Right ventricle myocardium superior (tissue), 1 donor: ENCODE data around the gene ABI2. TPM values are rescaled to one million over a fixed set of nuclear protein-coding genes. Genes with fewer than 3 reads are reported as not detected.
A peak's percentile ranks its signal among the peaks of the same experiment; 100 is the strongest.
"Not testable (repeated sequence)": the region's sequence is repeated elsewhere in the genome, so short reads cannot be mapped to it uniquely, and the experiment has no call there.

Experiments used
- ATAC-seq: fragments of 200-7000 bp; cut with Tn5 transposase; one replicate; pipeline ENCODE4 v1.9.1; 2020; ENCODE audit warnings: mild to moderate bottlenecking; ENCODE audit not compliant: poor library complexity
- DNase-seq: peaks from one replicate; pipeline ENCODE4 v3.0.0-alpha.2; 2020
- intact Hi-C: fragments of 100-400 bp; cut with DNase I; formaldehyde crosslinking; loops from one replicate; pipeline ENCODE4 v1.11.2; 2022
- total RNA-seq: library from RNA; stranded (reverse); fragmentation: NEBNext Ultra II Directional; extraction: Animal tissue kit (Norgen Biotek cat#: 25700); gene quantifications from one replicate; pipeline ENCODE4 v1.2.1, GENCODE V29; 2021
- donor health status: DM: no; HTN: yes; CAD: no; lungs with severe emphysema.

ABI2 gene
- total RNA-seq, 1 donor from 2014 or later: 44.7 TPM

DNA sequence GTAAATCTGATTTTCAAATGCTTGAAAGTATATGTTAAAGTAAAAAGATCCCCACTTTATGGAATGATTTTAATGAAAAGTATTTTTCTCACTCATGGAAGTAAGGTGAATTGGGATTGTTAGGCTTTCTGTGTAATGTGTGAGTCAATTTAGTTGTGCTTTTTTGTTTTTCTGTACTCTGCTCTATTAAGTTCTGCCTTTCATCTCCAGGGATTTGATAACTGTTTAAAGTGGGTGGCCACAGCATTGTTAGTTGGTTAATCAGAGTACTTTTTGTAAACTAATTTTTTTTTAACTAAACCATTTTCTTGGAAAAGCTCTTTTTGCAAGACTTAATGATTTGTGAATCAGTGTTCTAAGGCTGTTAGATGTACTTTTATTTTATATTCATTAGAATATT is 76.8 kb downstream of the ABI2 start:
- DNase-seq: no peak
- intact Hi-C loops: no loop called here
- no peak for ATAC-seq

DNA sequence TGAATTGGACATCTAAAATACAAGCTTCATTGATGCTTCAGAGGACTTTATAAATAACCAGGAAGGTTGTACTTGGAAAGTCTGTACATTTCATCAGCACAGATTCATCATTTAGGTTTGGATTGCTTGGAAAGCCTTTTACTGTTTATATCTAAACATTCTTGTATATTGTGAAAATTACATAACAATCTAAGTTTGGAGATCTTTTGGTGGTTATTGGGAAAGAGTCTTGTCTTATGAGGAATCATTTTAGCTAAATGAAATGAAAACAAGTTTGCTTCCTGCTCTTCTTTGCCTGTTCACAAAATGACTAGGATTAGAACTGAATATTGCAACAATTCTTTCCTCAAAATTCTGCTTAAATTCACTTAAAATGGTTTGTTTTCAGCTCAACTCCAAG is 79.3 kb downstream of the ABI2 start:
- intact Hi-C loops: no loop called here
- ATAC-seq (no peak), DNase-seq (no peak)

DNA sequence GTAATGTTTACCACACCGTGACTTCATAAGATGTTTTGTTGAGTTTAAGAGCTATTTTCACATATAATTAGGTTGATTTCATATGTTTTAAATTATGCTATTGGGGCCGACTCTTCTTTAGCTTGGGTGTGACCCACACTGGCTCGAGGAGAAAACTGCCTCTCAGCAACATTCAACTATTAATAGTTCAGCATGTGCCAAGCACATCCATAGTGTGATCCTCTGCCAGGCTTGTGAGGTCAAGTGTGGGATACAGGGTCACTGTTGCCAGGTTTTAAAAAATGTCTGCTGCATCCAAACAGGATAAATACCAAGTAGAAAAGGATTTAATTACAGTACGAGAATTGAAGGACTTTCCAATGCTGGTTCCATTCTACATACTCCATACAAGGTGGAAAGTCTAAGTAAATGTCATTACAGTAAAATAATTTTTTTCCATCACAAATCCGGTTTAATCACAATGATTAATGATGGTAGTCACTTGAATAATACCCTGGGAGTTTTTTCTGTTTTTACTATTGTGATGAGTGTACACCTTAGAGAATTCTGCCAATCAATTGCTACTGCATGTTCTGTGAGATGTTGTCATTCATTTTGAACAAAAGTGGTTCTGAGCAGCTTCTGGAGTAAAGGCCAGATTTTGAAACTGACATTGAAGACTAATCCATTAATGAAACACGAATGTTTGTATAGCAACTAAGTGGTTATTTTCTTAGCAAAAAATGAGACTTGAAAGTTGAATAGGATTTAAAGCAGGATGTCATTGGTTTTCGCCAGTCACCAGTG is 84.5 kb downstream of the ABI2 start:
- DNase-seq: no peak
- intact Hi-C loops: loop anchor here (10.0 kb wide), 1 partner anchor 88 kb away; the partner anchor contains the start of gene ABI2

DNA sequence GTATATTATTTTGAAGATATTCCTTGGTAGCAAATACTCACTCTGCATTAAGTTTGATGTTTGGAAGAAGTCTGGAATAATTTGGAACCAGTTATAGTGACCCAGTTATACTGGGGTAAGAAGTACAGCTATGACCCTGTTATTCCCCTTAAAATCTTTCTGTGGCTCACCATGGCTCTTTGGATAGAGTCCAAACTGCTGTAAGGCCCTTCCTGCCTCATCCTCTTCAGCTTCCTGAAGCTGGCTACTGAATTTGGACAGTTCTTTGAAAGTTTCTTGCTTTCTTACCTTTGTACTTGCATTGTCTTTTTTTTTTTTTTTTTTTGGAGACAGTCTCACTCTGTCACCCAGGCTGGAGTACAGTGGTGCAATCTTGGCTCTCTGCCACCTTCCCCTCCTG is 85.6 kb downstream of the ABI2 start:
- intact Hi-C loops: loop anchor here (10.0 kb wide), 1 partner anchor 89 kb away; the partner anchor contains the start of gene ABI2
- ATAC-seq (no peak), DNase-seq (no peak)

More for the DNA sequence above, 84.5 kb downstream of the ABI2 start:
- ATAC-seq: peak; percentile 98

DNA sequence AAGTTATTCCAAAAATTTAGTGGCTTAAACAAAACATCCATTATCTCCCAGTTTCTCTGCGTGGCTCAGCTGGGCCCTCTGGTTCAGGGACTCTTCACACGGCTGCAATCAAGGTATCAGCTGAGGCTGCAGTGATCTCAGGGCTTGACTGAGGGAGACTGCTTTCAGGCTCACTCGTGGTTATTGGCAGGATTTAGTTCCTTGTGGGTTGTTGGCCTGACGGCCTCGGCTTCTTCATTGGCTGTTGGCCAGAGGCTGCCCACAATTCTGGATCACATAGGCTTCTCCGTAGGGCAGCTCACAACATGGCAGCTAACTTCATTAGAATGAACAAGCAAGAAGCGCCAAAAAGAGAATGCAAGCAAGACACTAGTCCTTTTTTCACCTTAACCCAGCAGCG is 90.1 kb downstream of the ABI2 start:
- no peak for DNase-seq
- no peak for ATAC-seq
- intact Hi-C loops: loop anchor here (10.0 kb wide), 1 partner anchor 93 kb away; the partner anchor contains the start of gene ABI2

DNA sequence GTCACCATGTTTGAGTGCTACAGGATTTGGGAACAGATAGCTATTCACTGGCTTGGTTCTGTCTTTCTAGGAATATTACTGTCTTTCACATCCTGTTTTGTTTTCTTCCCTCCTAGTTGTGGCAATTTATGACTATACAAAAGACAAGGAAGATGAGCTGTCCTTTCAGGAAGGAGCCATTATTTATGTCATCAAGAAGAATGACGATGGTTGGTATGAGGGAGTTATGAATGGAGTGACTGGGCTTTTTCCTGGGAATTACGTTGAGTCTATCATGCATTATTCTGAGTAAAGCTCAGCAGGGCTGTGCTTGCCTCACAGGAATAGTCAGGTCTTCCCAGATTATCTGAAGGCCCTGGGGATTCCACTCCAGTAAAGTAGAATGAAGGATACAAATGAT is 98.9 kb downstream of the ABI2 start:
- ATAC-seq: no peak
- no peak for DNase-seq
- intact Hi-C loops: no loop called here

GRCh38 chr2:203429643-203430042 is 101.4 kb downstream of the ABI2 start:
- DNase-seq, intact Hi-C loops, ATAC-seq: not testable (repeated sequence)

GRCh38 chr2:203431391-203432185 is 103.4 kb downstream of the ABI2 start:
- intact Hi-C loops: no loop called here

DNA sequence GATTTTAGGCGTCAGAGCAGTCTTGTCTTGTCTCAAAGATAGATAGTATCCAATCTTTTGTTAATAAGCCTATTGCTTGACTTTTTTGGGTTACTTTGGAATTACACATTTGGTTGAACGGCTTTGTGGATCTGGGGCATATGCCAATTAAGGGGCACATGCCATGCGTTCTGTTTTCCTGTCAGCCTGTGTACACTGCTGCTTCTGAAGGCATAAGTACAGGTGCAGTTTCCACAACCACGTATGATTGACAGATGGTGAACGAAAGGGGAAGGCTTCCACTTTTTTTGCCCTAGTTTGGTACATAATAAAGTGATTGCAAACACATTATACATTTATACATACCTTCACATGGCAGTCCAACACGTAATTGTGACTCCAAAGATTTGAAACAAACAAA is 104.6 kb downstream of the ABI2 start:
- intact Hi-C loops: no loop called here
- no peak for DNase-seq
- ATAC-seq: no peak

More at GRCh38 chr2:203431391-203432185, 103.4 kb downstream of the ABI2 start:
- ATAC-seq (no peak), DNase-seq (no peak)

DNA sequence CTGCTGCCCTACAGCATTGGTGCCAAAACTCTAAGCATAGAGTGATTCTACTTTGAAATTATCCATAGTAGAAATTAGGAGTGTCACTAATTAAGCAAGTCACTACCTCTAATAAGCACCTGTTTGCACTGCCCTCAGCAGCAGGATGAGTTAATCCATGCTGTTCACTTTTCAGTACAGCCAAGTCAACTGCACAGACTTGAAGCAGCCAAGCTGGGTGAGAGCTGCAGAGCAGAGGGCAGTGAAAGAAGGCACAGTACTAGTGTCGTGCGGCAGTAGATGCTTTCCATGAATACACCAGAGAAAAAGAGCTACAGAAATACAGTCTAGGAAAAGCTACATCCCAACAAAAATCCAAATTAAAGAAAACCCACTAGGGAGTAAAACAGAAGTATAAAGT is 108.3 kb downstream of the ABI2 start:
- ATAC-seq (no peak), DNase-seq (no peak)
- intact Hi-C loops: no loop called here

- ATAC-seq: no peak
- intact Hi-C loops: no loop called here
Observed at GRCh38 chr2:203437511-203437910, 109.3 kb downstream of the ABI2 start.

DNA sequence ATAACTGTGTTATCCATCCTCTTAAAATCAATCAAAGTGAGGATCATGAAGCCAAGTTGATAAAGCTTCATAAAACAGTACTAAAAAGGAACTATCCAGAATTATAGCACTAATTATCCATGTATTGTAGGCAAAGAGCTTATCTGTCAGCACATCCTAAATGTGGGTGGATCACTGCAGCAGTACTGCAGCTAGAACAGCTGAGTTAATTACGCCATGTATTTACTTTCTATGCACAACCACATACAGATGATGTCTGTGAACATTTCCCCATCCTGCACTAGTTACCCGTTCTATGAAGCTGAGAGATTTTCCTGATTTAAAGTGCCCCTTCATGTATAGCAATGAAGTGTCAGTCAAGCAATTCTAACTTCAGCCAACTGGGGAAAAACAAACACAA is 110.3 kb downstream of the ABI2 start:
- intact Hi-C loops: no loop called here
- DNase-seq (no peak), ATAC-seq (no peak)

More at GRCh38 chr2:203437511-203437910, 109.3 kb downstream of the ABI2 start:
- DNase-seq: no peak

GRCh38 chr2:203440671-203441070 is 112.5 kb downstream of the ABI2 start:
- no peak for ATAC-seq
- intact Hi-C loops: no loop called here

GRCh38 chr2:203441463-203441862 is 113.3 kb downstream of the ABI2 start:
- ATAC-seq: no peak
- intact Hi-C loops: no loop called here
- no peak for DNase-seq

More at GRCh38 chr2:203440671-203441070, 112.5 kb downstream of the ABI2 start:
- no peak for DNase-seq

GRCh38 chr2:203442463-203442862 is 114.3 kb downstream of the ABI2 start:
- DNase-seq (no peak), ATAC-seq (peak; percentile 13)
- intact Hi-C loops: no loop called here

- intact Hi-C loops: no loop called here
- DNase-seq: peak; percentile 60
- ATAC-seq: peak; percentile 72
Observed at GRCh38 chr2:203444738-203445137, 116.5 kb downstream of the ABI2 start.

DNA sequence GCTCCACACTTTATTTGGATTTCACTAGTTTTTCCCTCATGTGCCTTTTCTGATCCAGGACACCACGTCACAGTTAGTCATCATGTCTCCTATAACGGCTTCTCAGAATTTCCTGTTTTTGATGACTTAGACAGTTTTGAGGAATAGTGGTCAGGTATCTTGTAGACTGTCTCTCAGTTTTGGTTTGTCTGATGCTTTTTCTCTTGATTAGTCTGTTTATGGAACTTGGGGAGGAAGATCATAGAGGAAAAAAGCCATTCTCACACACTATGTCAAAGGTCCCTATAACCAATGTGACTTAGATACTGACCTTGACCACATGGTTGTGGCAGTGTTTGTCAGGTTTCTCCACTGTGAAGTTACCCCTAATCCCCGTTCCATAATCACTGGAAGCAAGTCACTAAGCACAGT is 117.9 kb downstream of the ABI2 start:
- intact Hi-C loops: no loop called here
- ATAC-seq (no peak), DNase-seq (no peak)

DNA sequence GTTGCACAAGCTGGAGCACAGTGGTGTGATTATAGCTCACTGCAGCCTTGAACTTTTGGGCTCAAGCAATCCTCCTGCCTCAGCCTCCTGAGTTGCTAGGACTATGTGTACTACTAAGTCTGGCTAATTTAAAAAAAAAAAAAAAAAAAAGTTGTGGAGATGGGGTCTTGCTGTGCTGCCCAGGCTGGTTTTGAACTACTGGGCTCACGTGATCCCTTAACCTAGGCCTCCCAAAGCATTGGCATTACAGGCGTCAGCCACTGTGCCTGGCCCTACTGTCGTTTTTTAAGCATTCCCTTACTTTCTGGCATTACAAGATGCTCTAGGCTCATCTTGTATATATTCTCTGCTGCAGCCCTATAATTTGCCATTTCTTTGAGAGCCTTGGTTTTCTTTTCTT is 118.6 kb downstream of the ABI2 start:
- DNase-seq: no peak
- no peak for ATAC-seq
- intact Hi-C loops: no loop called here

- intact Hi-C loops: loop anchor here (5.0 kb wide), 1 partner anchor 223 kb away; no protein-coding TSS in a partner anchor
- DNase-seq (no peak), ATAC-seq (no peak)
Observed at GRCh38 chr2:203450561-203450960, 122.4 kb downstream of the ABI2 start.

DNA sequence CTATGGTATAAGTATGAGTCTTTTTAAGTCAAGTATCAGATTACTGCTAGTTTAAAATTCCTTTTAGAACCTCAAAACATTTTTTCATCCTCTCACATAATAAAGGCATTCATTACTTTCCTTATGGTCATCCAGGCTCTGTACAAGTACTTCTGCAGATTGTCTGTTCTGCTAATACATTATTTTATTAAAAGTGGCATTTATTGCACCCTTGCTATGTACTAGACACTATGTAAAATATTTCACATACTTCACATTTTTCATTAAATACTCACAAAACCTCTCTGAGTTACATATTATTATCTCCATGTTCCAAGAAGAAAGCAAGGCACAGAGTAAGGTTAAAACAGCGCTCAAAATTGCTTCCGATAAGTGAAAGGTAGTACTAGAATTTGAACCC is 122.8 kb downstream of the ABI2 start:
- DNase-seq (no peak), ATAC-seq (no peak)
- intact Hi-C loops: loop anchor here (5.0 kb wide), 1 partner anchor 224 kb away; no protein-coding TSS in a partner anchor
